ENCODE results near the gene IFT80. TPM values are rescaled to one million over a fixed set of nuclear protein-coding genes. Genes with fewer than 3 reads are reported as not detected.

IFT80 gene
- total and polyA plus RNA-seq, 9 of the 15 experiments (the other 6 are each of a cell fraction or from before 2014, with no cell fraction given) = 6.7 to 21.1 (median 16.4) TPM

DNA sequence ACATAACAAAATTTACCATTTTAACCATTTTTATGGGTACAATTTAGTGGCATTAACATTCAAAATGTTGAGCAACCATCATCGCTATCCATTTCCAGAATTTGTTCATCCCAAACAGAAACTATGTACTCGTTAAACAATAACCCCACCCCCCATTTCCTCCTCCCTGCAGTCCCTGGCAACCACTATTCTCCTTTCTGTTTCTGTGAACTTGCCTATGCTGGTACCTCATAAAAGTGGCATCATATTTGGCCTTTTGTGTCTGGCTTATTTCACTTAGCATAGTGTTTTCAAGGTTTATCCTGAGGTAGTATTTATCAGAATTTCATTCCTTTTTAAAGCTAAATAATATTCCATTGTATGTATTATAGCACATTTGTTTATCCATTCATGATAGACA is 141.4 kb downstream of the IFT80 start:
- no peaks in the 10 kb centered on the region for H4K20me1 ChIP-seq (replicated peaks; ENCODE audit: control insufficient read depth, insufficient read depth, low read length)
- H3K36me3 ChIP-seq (ENCODE audit: control insufficient read depth, insufficient read depth, low read length) = no peaks in the 10 kb centered on the region
- no peak overlapping the region for H2AFZ ChIP-seq (ENCODE audit: low read depth, low read length)
- H3K4me3 ChIP-seq = no peak overlapping the region
- no peaks in the 10 kb centered on the region for H3K9me1 ChIP-seq (ENCODE audit: control insufficient read depth, insufficient read depth, low read length)
- no peaks in the 10 kb centered on the region for H3K79me2 ChIP-seq (ENCODE audit: control insufficient read depth, insufficient read depth, low read length)
- no peak overlapping the region for H3K27ac ChIP-seq (ENCODE audit: extremely low read depth, low read depth, low read length)
- POLR2A ChIA-PET = no interaction called here
- no peak overlapping the region for H3K9ac ChIP-seq (ENCODE audit: insufficient read depth in 1 of 2, low read depth in 2 of 2, low read length in 2 of 2)
- no TSS peak for BruUV-seq (replicated peaks)
- in situ Hi-C loops (cut with MboI) = no loop called here
- no peak for ATAC-seq
- peaks cover 0 to 3% of the 10 kb centered on the region in 2 experiments; a peak in 2 of 5 replicates for H3K27me3 ChIP-seq (ENCODE audit: control insufficient read depth in 2 of 2, insufficient read depth in 2 of 2, low read length in 2 of 2)
- no peak for DNase-seq (ENCODE audit: extremely low read depth in 1 of 4, low spot score in 3 of 4)
- FAIRE-seq = no peak
- CTCF ChIA-PET (ENCODE audit: low intra/inter-chr PET ratio) = no interaction called here
- 37% methylated on average over 2 of the region's 2 CpGs for WGBS (ENCODE audit: insufficient coverage, low coverage, missing lambda C conversion rate)
- no peak overlapping the region for H3K4me2 ChIP-seq (ENCODE audit: insufficient read depth, low read length)
- intact Hi-C loops (cut with micrococcal nuclease) = no loop called here
- H3K9me3 ChIP-seq (replicated peaks; ENCODE audit: control insufficient read depth, insufficient read depth, low read depth, low read length) = no peaks in the 10 kb centered on the region
- no peaks in the 10 kb centered on the region for H3K4me1 ChIP-seq (replicated peaks in 1 of 2; ENCODE audit: control insufficient read depth in 2 of 2, insufficient read depth in 2 of 2, low read length in 2 of 2)
- TF ChIP-seq, protein P1, sequence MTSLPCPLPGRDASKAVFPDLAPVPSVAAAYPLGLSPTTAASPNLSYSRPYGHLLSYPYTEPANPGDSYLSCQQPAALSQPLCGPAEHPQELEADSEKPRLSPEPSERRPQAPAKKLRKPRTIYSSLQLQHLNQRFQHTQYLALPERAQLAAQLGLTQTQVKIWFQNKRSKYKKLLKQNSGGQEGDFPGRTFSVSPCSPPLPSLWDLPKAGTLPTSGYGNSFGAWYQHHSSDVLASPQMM (CRISPR knock-in tag; IDR thresholded peaks at IDR 0.05) = no peak
- TF ChIP-seq SRSF1 (IDR thresholded peaks at IDR 0.05; ENCODE audit: low read depth, low read length) (no peak), PTTG1 (tag; IDR thresholded peaks at IDR 0.05; ENCODE audit: low read depth) (no peak)
- TF ChIP-seq, protein P2, sequence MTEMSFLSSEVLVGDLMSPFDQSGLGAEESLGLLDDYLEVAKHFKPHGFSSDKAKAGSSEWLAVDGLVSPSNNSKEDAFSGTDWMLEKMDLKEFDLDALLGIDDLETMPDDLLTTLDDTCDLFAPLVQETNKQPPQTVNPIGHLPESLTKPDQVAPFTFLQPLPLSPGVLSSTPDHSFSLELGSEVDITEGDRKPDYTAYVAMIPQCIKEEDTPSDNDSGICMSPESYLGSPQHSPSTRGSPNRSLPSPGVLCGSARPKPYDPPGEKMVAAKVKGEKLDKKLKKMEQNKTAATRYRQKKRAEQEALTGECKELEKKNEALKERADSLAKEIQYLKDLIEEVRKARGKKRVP (CRISPR knock-in tag; IDR thresholded peaks at IDR 0.05) = no peak

DNA sequence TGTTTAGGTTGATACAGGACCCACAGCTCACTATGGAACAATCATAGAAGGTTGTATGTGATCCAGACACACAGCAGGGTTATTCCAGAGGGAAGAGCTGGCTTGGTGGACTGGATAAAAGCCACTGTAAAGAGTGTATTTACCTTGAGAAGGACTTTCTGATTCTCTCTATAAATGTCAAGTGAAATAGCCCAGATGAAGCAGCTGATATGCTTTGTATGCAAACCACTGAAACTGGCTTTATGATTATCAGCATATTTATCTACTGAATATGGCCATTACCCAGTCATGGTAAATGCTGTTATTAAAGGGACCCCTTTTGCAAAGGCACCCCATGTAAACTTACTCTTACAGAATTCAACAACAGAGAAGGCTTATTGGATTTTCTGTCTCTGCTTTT is 145.7 kb downstream of the IFT80 start:
- Histone ChIP-seq H3K27ac (ENCODE audit: extremely low read depth, low read depth, low read length) (no peak overlapping the region), H3K4me3 (no peak overlapping the region), H3K9me1 (ENCODE audit: control insufficient read depth, insufficient read depth, low read length) (no peaks in the 10 kb centered on the region), H3K79me2 (ENCODE audit: control insufficient read depth, insufficient read depth, low read length) (no peaks in the 10 kb centered on the region), H4K20me1 (replicated peaks; ENCODE audit: control insufficient read depth, insufficient read depth, low read length) (no peaks in the 10 kb centered on the region), H3K9me3 (replicated peaks; ENCODE audit: control insufficient read depth, insufficient read depth, low read depth, low read length) (no peaks in the 10 kb centered on the region), H3K4me2 (ENCODE audit: insufficient read depth, low read length) (no peak overlapping the region), H3K36me3 (ENCODE audit: control insufficient read depth, insufficient read depth, low read length) (no peaks in the 10 kb centered on the region), H3K9ac (ENCODE audit: insufficient read depth in 1 of 2, low read depth in 2 of 2, low read length in 2 of 2) (no peak overlapping the region), H2AFZ (ENCODE audit: low read depth, low read length) (no peak overlapping the region), H3K27me3 (ENCODE audit: control insufficient read depth in 2 of 2, insufficient read depth in 2 of 2, low read length in 2 of 2) (peaks cover 3 to 4% of the 10 kb centered on the region in 2 experiments; a peak in 4 of 5 replicates), H3K4me1 (replicated peaks in 1 of 2; ENCODE audit: control insufficient read depth in 2 of 2, insufficient read depth in 2 of 2, low read length in 2 of 2) (no peaks in the 10 kb centered on the region; a peak in 1 of 5 replicates)
- ChIA-PET POLR2A (interaction anchor here (1.2 to 2.0 kb wide), 3 partner anchors 13 to 19 kb away, joined by 3 to 4 read pairs (median 4); no protein-coding TSS in a partner anchor), CTCF (ENCODE audit: low intra/inter-chr PET ratio) (no interaction called here)
- BruUV-seq (replicated peaks) = no TSS peak
- ATAC-seq (no peak), DNase-seq (ENCODE audit: extremely low read depth in 1 of 4, low spot score in 3 of 4) (no peak), FAIRE-seq (no peak)
- in situ Hi-C loops (cut with MboI) = no loop called here
- intact Hi-C loops (cut with micrococcal nuclease) = no loop called here
- TF ChIP-seq, protein P3, sequence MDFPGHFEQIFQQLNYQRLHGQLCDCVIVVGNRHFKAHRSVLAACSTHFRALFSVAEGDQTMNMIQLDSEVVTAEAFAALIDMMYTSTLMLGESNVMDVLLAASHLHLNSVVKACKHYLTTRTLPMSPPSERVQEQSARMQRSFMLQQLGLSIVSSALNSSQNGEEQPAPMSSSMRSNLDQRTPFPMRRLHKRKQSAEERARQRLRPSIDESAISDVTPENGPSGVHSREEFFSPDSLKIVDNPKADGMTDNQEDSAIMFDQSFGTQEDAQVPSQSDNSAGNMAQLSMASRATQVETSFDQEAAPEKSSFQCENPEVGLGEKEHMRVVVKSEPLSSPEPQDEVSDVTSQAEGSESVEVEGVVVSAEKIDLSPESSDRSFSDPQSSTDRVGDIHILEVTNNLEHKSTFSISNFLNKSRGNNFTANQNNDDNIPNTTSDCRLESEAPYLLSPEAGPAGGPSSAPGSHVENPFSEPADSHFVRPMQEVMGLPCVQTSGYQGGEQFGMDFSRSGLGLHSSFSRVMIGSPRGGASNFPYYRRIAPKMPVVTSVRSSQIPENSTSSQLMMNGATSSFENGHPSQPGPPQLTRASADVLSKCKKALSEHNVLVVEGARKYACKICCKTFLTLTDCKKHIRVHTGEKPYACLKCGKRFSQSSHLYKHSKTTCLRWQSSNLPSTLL (IDR thresholded peaks at IDR 0.05) = no peak
- no peak for TF ChIP-seq TCF3 (CRISPR knock-in tag; IDR thresholded peaks at IDR 0.05)
- TF ChIP-seq, protein P4, sequence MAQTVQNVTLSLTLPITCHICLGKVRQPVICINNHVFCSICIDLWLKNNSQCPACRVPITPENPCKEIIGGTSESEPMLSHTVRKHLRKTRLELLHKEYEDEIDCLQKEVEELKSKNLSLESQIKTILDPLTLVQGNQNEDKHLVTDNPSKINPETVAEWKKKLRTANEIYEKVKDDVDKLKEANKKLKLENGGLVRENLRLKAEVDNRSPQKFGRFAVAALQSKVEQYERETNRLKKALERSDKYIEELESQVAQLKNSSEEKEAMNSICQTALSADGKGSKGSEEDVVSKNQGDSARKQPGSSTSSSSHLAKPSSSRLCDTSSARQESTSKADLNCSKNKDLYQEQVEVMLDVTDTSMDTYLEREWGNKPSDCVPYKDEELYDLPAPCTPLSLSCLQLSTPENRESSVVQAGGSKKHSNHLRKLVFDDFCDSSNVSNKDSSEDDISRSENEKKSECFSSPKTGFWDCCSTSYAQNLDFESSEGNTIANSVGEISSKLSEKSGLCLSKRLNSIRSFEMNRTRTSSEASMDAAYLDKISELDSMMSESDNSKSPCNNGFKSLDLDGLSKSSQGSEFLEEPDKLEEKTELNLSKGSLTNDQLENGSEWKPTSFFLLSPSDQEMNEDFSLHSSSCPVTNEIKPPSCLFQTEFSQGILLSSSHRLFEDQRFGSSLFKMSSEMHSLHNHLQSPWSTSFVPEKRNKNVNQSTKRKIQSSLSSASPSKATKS (CRISPR knock-in tag; IDR thresholded peaks at IDR 0.05) = no peak
- TF ChIP-seq, protein P5, sequence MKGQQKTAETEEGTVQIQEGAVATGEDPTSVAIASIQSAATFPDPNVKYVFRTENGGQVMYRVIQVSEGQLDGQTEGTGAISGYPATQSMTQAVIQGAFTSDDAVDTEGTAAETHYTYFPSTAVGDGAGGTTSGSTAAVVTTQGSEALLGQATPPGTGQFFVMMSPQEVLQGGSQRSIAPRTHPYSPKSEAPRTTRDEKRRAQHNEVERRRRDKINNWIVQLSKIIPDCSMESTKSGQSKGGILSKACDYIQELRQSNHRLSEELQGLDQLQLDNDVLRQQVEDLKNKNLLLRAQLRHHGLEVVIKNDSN (CRISPR knock-in tag; IDR thresholded peaks at IDR 0.05) = no peak
- no peak for TF ChIP-seq CHD1 (IDR thresholded peaks at IDR 0.05; ENCODE audit: low read length)
- no peak for TF ChIP-seq ZNF41 (CRISPR knock-in tag; conservative IDR thresholded peaks at IDR 0.05)

All from K562 (cell line).